ENCODE results near the gene KIF26B.
A peak's percentile ranks its signal among the peaks of the same experiment; 100 is the strongest.

The KIF26B gene

DNA sequence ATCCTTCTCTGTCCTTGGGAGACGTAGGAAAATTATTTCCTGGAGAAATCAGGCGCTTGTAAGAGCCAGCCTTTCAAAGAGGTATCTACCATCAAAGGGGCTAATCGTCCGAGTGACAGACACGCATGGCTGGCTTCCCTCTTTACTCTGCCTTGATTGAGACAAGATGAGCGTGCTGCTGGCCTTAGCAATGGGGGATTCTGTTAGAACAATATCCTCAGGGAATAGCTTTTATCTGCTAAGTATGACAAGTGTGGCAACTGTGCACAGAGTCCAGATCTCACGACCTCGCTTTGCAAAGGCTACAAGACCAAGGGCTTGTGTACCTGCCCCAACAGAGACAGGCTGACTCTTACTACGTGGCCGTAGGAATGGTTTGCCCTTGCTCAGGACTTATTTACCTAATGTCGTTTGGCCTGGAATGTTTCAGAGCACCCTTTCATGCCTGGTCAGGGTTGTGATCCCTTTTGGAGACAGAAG is 417.1 kb downstream of the KIF26B start:
- DNase-seq (ENCODE audit: low spot score): no peak

DNA sequence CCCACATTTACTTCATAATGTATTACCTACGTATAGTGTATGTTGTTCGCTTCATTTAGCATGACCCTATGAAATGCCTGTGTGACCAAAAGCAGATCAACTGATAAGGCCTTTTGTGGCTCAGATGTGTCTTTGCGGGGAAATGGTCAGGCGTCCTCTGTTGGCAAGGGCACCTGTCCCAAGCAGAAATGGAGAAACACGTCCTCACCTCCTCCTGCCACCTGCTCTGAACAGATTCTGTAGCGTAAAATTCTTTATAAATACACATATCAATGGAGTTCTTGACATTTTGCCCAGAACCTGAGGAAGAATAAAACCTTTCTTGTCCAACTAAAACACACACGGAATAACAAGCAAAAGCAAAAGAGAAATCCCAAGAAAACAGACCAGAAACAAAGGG is 417.9 kb downstream of the KIF26B start:
- no peak for DNase-seq (ENCODE audit: low spot score)

DNA sequence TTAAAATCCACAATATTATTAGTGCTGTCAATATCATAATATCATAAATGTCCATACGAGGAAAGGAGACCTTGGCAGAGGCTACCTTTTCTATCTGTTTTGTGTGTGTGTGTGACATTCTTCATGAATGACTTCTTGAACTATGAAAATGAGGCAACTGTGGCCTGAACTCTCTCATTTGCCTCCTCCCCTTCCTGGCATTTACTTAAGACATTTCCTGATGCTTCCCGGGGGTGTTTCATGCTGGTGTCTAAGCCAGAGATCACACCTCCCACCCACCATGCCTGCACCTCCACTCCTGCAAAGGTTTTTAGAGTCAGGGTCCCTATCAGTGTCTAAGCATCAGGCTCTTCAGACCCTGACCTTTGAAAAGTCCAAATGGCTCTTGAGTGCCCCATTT is 420.9 kb downstream of the KIF26B start:
- DNase-seq (ENCODE audit: low spot score): no peak

DNA sequence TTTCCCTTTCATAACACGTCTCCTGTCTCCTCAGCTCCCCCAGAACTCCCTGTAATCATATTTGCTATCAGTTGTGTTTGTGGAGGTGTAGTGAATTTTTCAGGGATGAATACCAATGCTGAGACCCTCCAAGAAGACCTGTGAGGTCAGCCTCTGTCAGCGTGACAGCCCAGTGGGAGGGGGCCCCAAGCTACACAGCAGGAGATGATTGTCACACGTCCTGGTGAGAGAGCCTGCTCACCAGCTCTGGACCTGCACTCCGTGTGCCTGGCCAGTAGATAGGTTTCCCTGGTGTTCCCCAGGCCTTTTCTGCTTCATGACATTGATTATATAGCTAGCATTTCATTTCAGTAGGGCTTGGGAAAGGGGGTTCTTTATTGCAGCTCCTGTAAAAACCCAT is 421.5 kb downstream of the KIF26B start:
- DNase-seq (ENCODE audit: low spot score): no peak

DNA sequence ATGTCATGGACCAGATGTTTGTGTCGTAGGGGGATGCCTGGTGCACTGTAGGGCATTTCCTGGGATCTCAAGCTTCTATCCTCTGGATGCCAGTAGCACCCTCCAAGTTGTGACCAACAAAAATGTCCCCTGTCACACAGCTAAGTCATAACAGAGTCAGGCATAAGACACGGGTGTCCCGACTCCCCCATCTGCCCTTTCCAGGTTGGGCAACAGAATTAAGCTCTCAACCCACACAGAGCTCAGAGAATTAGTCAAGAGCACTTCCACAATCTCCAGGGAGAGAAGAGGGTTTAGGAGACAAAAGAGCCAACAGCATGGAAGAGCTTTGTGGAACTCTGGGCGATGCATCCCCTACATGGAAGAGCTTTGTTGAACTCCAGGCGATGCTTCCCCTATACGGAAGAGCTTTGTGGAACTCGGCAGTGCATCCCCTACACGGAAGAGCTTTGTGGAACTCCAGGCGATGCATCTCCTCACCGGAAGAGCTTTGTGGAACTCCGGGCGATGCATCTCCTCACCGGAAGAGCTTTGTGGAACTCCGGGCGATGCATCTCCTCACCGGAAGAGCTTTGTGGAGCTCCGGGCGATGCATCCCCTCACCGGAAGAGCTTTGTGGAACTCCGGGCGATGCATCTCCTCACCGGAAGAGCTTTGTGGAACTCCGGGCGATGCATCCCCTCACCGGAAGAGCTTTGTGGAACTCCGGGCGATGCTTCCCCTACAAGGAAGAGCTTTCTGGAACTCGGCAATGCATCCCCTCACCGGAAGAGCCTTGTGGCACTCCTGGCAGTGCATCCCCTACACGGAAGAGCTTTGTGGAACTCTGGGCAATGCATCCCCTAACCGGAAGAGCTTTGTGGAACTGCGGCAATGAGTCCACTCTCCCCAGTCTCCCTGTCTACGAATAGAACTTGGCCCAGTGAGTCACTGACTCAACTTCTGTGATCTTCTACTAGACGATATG is 422.7 kb downstream of the KIF26B start:
- no peak for DNase-seq (ENCODE audit: low spot score)

DNA sequence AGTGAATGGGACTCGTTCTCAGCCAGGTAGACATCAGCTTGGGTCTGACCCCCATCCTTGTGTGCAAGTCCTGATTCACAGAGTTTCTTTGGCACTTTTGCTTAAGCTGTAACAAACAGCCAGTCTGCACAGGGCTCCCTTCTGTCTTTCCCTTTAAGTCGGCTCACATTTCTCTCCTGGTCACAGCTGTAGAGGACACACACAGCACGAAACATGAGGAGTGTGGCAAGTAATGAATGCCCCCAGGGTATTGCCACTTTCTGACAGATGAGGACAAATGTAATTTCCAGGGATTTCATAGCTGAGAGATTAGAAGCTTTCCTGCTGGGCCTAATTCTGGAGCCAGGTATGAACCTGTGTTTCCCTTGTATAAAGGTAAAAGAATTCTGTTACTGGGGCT is 423.5 kb downstream of the KIF26B start:
- no peak for DNase-seq (ENCODE audit: low spot score)

DNA sequence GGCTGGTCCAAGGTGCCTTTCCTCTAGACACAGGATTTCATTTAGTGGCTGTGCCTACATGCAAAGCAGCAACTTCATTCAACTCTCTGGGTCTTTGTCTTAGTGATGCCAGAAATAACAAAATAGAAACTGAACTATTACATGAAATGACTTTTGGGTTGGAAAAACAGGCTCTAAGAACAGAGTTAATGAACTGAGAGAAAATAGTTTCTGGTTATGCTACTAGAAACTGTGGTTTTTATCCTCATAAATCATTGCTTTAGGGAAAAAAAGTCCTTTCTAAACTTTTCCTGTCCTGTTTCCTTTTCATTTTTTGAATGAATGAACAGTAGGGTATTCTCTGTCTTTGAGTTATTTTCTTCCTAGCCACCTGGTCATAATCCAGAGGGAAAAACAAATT is 424.0 kb downstream of the KIF26B start:
- DNase-seq (ENCODE audit: low spot score): no peak

DNA sequence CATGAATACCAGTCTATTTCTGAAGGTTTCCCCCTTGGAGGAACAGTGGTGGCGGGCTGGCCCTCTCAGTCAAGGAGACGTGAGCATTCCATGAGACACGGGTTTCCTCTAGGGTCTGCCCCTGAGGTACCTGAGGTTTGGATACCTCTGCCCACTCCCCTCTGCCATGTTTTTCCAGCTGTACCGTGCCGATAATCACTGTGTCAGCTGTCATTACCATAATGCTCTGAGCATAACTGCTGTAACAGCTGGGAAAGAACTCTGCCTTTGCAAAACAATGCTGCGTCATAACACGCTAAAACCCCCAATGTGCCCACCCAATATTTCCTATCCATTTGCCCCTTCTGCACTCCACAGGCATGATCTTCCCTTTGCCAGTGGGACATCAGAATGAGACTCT is 425.1 kb downstream of the KIF26B start:
- DNase-seq (ENCODE audit: low spot score): no peak

DNA sequence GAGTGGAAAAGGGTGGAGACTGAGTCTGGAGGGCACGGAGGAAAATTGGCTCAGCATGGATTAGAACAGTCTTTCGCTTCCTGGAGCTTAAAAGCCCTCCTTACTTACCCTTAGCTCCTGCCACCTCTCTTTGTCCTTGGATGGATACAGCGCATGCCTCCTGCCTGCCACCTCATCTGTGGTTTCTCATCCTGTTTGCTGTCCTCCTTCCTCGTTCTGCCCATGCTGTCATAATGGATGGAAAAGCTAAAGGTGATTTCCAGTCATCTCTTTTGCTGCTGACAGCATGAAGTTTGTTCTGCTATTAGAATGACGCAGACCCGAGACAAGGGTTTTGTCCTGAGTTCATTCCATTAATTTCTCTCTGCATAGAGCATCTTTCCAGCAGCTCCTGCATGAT is 425.9 kb downstream of the KIF26B start:
- DNase-seq (ENCODE audit: low spot score): no peak

DNA sequence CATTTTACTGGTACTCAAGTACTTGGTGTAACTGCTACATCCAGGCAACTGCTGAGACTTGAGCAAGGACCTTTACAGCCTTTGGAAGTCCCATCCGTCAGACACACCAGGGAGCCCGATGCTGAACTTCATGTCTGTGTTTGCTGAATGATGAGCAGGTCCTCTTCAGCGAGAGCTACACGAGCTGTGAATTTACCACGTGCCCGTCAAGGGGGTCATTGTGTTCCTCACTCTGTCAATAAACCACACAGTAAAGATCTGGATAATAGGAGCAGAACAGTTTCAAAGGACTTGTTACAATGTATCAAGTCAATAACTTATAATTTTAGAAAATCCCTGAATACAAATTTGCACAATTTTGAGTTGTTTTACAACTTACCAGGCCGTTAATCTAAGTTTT is 427.2 kb downstream of the KIF26B start:
- DNase-seq (ENCODE audit: low spot score): no peak

DNA sequence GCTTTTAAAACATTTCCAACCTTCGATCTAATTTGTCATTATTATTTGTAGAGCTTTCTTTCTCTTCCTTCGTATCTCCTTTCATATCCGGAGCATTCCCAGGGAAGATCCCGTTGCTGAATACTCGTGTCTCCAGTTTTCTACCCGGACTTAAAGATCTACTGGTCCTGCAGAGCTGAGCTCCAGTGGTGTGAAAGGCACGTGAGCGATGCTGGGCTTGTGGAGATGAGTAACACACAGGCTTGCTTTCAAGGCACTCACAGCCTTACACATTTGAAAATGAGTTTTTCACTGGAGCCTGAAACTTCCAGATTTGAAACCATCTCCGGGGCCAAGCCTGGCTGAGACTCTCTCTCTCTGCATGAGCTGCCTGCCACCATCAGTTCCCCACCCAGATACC is 428.3 kb downstream of the KIF26B start:
- DNase-seq (ENCODE audit: low spot score): no peak

DNA sequence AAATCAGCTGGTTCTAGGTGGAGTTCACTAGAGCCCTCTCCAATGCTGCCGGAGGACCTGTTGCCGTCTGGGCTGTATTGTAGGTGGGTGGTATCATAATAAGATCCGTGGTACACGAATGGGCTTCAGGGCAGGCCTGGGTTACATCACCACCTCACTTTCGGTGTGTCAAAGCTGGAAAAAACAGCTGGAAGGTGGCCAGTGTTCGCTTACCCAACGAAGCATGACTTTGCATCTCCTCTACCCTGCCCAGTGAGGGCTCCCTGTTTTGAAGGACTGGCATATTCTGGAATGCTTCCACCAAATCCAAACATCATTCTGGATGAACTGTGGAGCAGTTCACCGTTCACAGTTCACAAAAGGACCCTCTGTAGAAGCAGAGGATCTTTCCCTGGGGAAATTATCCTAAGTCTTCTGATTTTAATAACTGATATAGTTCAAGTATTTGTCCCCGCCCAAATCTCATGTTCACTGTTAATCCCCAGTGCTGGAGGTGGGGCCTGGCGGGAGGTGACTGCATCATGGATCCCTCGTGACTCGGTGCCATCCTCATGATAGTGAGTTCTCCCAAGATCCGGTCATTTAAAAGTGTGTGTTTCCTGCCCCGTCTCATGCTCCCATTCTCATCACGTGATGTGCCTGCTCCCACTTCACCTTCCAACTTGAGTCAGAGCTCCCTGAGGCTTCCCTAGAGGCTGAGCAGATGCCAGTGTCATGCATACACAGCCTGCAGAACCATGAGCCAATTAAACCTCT is 429.0 kb downstream of the KIF26B start:
- no peak for DNase-seq (ENCODE audit: low spot score)

DNA sequence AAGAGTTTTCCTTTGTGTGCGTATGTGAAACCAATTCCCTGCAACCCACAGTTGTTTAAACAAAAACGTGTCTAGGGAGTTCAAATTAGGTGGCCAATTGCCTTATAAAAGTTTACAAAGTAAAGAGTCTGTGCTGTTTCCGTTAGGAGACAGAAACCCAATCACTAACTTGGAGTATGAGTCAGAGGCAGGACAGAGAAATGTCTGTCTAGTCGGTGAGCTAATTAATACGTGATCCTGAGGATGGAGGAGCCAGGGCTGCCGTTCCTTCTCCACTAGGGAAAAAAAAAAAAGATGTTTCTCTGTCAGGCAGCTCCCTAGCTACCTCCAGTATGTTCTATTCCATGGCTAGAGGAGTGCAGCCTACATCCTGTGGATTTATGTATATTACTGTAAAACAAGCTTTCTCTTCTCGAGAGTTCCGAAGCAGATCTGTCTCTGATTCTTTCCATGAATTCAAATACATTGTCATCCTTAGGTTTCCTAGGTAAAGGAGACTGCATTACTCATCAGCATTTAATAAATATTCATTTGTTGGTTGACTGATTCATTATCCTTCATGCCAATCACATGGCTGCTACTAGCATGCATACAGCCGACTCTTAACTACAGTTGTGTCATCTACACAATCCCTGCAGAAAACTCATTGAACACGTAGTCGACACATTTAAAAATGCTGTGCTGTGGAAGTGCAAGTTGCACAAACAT is 430.6 kb downstream of the KIF26B start:
- DNase-seq (ENCODE audit: low spot score): peak; percentile 79

DNA sequence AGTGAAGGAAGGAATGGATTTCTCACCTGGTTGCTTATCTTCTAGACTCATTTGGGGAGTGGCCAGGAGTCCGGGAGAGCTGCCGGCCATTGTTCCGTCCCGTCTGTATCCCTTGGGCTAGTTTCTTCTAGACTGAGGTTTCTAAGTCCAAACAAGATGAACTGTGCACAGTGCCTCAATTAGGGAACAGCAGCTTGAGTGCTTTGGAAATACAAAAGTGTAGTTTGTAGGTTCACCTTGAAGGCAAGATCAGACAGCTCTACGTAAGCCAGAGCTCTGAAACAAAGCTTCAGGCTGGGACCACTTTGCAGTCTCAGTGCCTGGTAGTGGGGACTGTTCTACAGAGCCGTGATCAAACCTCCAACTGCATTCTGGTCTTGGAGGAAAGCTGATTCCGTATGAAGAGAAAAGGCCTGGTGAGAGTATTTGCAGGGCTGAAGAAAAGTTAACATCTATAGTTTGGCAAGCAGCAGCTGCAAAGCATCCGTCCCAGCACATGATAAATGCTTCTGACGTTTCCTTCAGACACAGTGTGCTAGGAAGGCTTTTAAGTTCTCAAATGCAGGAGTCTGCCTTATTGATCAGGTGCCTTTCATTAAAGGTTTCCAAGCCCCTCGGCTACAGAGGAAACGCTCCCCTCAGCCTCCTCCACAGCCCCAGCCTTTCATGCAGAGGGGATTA is 432.8 kb downstream of the KIF26B start:
- no peak for DNase-seq (ENCODE audit: low spot score)

DNA sequence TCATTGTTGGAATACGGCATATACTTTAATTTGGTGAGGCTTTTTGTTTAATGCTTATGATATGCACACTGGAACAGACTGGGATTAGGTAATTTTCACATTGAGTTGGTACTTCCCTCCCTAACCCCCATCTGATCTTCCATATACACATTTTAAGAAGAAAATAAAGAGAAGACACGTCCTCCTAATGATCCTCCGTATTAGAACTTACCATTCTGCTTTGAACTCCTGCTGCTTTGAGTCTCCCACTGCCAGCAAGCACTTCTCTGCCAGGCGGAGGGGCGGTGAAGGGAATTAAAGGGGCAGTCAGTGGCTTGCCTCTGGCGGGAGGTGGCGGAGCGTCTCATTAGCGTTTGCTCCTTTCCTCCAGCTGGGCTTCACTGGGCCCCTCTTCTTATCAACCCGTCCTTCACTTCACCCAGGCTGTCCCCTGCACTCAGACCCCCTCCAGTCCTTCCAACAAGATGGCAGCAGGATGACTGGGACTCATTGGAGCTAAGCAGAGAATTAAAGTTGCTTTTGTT is 433.4 kb downstream of the KIF26B start:
- no peak for DNase-seq (ENCODE audit: low spot score)

DNA sequence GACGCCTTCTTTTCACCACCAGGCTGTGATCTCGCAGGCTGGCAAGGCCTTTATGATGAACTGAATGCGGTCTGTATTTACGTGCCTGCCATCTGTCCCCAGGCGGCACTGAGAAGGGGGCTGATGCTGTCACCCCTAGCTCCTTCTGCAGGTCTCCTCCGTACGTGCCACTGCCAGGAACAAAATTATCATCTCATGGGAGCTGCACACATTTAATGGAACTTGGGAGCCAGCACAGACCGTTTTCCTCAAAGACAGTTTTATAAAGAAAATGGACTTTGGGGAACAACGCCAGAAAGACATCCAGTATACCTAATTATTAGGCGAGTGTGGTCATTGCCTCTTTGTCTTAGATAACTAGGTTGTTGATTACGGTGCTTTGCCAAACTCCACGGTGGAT is 434.5 kb downstream of the KIF26B start:
- no peak for DNase-seq (ENCODE audit: low spot score)

DNA sequence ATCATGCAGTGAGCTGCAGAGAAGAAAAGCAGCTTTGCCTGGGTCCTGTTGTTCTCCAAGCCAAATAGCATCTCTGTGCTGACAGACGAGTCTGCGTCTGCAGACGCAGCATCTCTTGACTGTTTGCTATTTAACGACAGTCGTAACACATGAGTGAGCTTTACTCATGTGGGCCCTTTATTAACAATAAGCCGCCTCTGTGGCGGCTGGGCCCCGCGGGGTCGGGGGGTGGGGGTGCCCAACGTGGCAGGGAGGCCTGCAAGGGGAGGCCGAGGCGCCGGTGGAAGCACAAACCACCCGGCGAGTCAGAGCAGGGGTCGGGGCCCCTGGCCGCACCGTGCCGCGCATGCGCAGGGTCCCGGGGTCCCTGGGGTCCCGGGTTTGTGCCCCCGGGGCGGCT is 435.1 kb downstream of the KIF26B start:
- no peak for DNase-seq (ENCODE audit: low spot score)

DNA sequence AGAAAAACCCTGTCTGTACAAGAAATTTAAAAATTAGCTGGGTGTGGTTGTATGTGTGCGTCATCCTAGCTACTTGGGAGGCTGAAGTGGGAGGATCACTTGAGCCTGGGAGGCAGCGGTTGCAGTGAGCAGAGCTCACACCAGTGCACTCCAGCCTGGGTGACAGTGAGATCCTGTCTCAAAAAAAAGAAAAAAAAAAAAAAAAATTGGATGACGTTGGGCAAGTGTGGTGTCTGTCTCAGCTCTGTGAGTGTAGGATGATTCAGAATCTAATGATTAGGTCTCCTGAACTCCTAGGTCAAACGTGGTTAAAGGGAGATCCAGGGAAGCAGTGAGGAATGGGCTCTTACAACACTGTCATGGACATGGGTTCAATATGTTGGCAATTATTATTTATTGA is 435.9 kb downstream of the KIF26B start:
- no peak for DNase-seq (ENCODE audit: low spot score)

DNA sequence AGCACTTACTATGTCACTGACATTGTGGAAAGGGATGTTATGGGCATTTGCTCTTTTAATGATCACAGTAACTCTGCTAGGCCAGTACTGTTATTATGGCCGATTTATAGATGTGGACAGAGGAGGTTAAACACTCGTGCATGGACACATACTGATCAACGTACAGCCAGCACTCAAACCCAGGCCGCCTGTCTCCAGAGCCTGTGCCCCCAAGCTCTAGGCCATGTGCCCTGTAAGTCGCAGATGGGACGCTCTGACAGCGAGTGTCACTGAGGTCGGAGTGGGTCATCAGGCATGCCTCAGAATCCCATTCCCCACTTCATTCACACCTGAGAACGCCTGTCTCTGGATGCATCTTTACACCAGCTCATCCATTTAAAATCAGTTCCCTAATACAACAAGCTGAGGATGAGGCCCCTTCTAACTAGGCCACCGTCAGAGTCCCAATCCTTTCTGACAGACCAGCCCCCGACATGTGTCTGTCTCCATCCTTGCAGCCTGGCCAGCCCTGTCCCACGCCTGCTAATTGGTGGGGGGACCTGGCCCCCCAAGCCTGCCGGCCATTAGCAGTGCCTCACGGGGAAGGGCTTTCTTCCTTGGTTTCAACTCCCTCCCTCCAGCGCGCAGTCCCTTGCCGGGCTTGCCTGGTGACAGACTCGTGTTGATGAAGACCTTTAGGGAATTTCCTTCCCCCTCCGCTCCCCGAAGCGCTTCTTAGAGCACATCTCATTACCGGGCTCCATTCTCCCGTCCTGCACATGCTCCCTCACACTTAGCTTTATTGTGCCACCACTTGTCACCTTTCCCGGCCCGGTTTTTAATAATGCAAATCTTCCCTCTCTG is 436.8 kb downstream of the KIF26B start:
- DNase-seq (ENCODE audit: low spot score): no peak

DNA sequence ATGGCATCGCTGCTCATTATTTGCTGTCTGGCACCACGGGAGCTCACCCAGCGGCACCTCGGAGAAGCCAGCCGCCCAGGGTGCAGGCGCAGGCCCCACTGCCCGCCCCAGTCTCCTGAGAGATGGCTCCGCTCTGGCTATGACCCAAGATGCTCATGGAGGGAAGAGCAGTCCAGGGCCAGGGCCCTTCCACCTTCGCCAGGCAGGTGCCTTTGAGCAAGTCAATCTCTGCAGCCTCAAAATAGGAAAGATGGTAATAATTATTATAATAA is 437.3 kb downstream of the KIF26B start:
- DNase-seq (ENCODE audit: low spot score): no peak

Measured in AG08395 (cell line).